Left ventricle myocardium inferior (tissue), 1 donor: ENCODE data around the gene RLIM. TPM values are rescaled to one million over a fixed set of nuclear protein-coding genes. Genes with fewer than 3 reads are reported as not detected.
A peak's percentile ranks its signal among the peaks of the same experiment; 100 is the strongest.

ENCODE experiments used
- DNase-seq: peaks from one replicate; pipeline ENCODE4 v3.0.0-alpha.2; 2020
- H3K27ac ChIP-seq: fragments of 200-600 bp; replicated peaks from 2 replicates; pipeline ENCODE4 v1.8.0; 2021
- H3K27me3 ChIP-seq: fragments of 200-600 bp; 2 replicates; pipeline ENCODE4 v1.8.0; 2021; ENCODE audit warnings: low read depth
- H3K36me3 ChIP-seq: fragments of 200-600 bp; 2 replicates; pipeline ENCODE4 v1.8.0; 2021
- H3K4me1 ChIP-seq: fragments of 200-600 bp; 2 replicates; pipeline ENCODE4 v1.8.0; 2021
- H3K4me3 ChIP-seq: fragments of 200-600 bp; 2 replicates; pipeline ENCODE4 v1.8.0; 2021; ENCODE audit warnings: mild to moderate bottlenecking, moderate library complexity
- H3K9me3 ChIP-seq: fragments of 200-600 bp; replicated peaks from 2 replicates; pipeline ENCODE4 v1.8.0; 2021
- CTCF ChIP-seq: fragments of 200-600 bp; IDR thresholded peaks from 2 replicates; pipeline ENCODE4 v1.8.0; 2021; ENCODE audit warnings: antibody characterized with exemption, mild to moderate bottlenecking, borderline replicate concordance
- intact Hi-C: fragments of 100-400 bp; cut with micrococcal nuclease; formaldehyde crosslinking; loops from one replicate; pipeline ENCODE4 v1.11.0; 2022
- total RNA-seq: library from RNA; stranded (reverse); fragmentation: NEBNext Ultra II Directional; extraction: Animal tissue kit (Norgen Biotek cat#: 25700); gene quantifications from one replicate; pipeline ENCODE4 v1.2.1, GENCODE V29; 2021
- donor health status: DM: no; HTN: yes; CAD: no; lungs with severe emphysema.

The RLIM gene
- total RNA-seq, 1 donor from 2014 or later, result 23.8 TPM

GRCh38 chrX:74579597-74580198 is 34.7 kb downstream of the RLIM start:
- no peaks in the 10 kb centered on the region for H3K36me3 ChIP-seq
- DNase-seq, result no peak
- no peaks in the 10 kb centered on the region for H3K9me3 ChIP-seq
- H3K27me3 ChIP-seq, result no peaks in the 10 kb centered on the region
- H3K4me1 ChIP-seq, result no peaks in the 10 kb centered on the region
- no peak overlapping the region for H3K4me3 ChIP-seq
- no peak overlapping the region for H3K27ac ChIP-seq
- TF ChIP-seq CTCF, result no peak
- intact Hi-C loops, result no loop called here

GRCh38 chrX:74578137-74578536 is 36.3 kb downstream of the RLIM start:
- H3K27me3 ChIP-seq, result no peaks in the 10 kb centered on the region
- no peaks in the 10 kb centered on the region for H3K9me3 ChIP-seq
- H3K4me1 ChIP-seq, result no peaks in the 10 kb centered on the region
- H3K27ac ChIP-seq, result no peak overlapping the region
- DNase-seq, result no peak
- no peak for TF ChIP-seq CTCF
- no peak overlapping the region for H3K4me3 ChIP-seq
- intact Hi-C loops, result no loop called here
- H3K36me3 ChIP-seq, result no peaks in the 10 kb centered on the region

GRCh38 chrX:74557378-74557777 is 57.0 kb downstream of the RLIM start:
- DNase-seq, result no peak
- H3K36me3 ChIP-seq, result no peaks in the 10 kb centered on the region
- H3K4me3 ChIP-seq, result no peak overlapping the region
- no peaks in the 10 kb centered on the region for H3K27me3 ChIP-seq
- H3K4me1 ChIP-seq, result no peaks in the 10 kb centered on the region
- no peaks in the 10 kb centered on the region for H3K9me3 ChIP-seq
- intact Hi-C loops, result no loop called here
- H3K27ac ChIP-seq, result no peak overlapping the region
- no peak for TF ChIP-seq CTCF

GRCh38 chrX:74551934-74552333 is 62.5 kb downstream of the RLIM start:
- H3K4me3 ChIP-seq, result no peak overlapping the region
- intact Hi-C loops, result no loop called here

GRCh38 chrX:74550295-74550802 is 64.1 kb downstream of the RLIM start:
- Histone ChIP-seq H3K9me3 (no peaks in the 10 kb centered on the region), H3K27ac (no peak overlapping the region), H3K36me3 (no peaks in the 10 kb centered on the region), H3K27me3 (no peaks in the 10 kb centered on the region), H3K4me3 (peak overlapping the region; percentile 14), H3K4me1 (no peaks in the 10 kb centered on the region)
- TF ChIP-seq CTCF, result peak; percentile 94
- intact Hi-C loops, result no loop called here
- peak; percentile 80 for DNase-seq

More at GRCh38 chrX:74551934-74552333, 62.5 kb downstream of the RLIM start:
- Histone ChIP-seq H3K4me1 (no peaks in the 10 kb centered on the region), H3K9me3 (no peaks in the 10 kb centered on the region), H3K36me3 (no peaks in the 10 kb centered on the region), H3K27ac (no peak overlapping the region), H3K27me3 (no peaks in the 10 kb centered on the region)
- TF ChIP-seq CTCF, result no peak
- no peak for DNase-seq
